ENCODE results near the gene TMEM25.

- TF ChIP-seq CTCF (IDR thresholded peaks at IDR 0.05): no peak
- TF ChIP-seq POLR2AphosphoS5 (IDR thresholded peaks at IDR 0.05): no peak
- TF ChIP-seq POLR2A (IDR thresholded peaks at IDR 0.05): no peak
- no peak for TF ChIP-seq EP300 (IDR thresholded peaks at IDR 0.05)
These were observed 2.5 kb upstream of the TMEM25 start for GRCh38 chr11:118528511-118528910.
